NB4 (cell line): ENCODE data around the gene LMAN2.

Experiments used
- MYC ChIP-seq: IDR thresholded peaks from 2 replicates; pipeline ENCODE4 v1.6.1; 2011; ENCODE audit warnings: low read depth, low read length
- POLR2A ChIP-seq: IDR thresholded peaks from 2 replicates; pipeline ENCODE4 v1.6.1; 2011; ENCODE audit warnings: mild to moderate bottlenecking; ENCODE audit not compliant: insufficient read length; ENCODE audit errors: extremely low read depth
- TF ChIP-seq, protein P1 (sequence below): IDR thresholded peaks from one replicate; pipeline ENCODE4 v1.5.1; 2012; ENCODE audit warnings: low read depth, low read length

DNA sequence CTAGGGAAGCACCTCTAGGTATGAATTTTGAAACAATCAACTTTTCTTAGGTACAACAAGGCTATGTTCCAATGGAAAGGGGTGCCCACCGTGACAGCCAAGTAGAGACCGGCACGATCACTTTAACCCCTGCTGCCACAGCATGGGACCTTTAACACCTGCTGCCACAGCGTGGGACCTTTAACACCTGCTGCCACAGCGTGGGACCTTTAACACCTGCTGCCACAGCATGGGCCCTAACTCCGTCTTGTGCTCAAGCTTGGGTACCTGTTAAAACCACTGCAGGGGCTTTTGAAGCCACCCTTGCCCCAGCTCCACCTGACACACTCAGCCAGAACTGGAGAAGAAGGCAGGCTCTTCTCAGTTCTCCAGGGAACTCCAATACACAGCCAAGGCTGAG is 21.6 kb downstream of the LMAN2 start:
- TF ChIP-seq, protein P1, sequence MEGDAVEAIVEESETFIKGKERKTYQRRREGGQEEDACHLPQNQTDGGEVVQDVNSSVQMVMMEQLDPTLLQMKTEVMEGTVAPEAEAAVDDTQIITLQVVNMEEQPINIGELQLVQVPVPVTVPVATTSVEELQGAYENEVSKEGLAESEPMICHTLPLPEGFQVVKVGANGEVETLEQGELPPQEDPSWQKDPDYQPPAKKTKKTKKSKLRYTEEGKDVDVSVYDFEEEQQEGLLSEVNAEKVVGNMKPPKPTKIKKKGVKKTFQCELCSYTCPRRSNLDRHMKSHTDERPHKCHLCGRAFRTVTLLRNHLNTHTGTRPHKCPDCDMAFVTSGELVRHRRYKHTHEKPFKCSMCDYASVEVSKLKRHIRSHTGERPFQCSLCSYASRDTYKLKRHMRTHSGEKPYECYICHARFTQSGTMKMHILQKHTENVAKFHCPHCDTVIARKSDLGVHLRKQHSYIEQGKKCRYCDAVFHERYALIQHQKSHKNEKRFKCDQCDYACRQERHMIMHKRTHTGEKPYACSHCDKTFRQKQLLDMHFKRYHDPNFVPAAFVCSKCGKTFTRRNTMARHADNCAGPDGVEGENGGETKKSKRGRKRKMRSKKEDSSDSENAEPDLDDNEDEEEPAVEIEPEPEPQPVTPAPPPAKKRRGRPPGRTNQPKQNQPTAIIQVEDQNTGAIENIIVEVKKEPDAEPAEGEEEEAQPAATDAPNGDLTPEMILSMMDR, result no peak
- TF ChIP-seq POLR2A (no peak), MYC (no peak)
